GF-D8 (cell line): ENCODE data around the gene ABCD1.
"Not testable (repeated sequence)": the region's sequence is repeated elsewhere in the genome, so short reads cannot be mapped to it uniquely, and the experiment has no call there.

ENCODE experiments used
- DNase-seq: peaks from one replicate; lab custom pipeline; 2025; lab: John Stamatoyannopoulos, UW

ABCD1 gene

DNA sequence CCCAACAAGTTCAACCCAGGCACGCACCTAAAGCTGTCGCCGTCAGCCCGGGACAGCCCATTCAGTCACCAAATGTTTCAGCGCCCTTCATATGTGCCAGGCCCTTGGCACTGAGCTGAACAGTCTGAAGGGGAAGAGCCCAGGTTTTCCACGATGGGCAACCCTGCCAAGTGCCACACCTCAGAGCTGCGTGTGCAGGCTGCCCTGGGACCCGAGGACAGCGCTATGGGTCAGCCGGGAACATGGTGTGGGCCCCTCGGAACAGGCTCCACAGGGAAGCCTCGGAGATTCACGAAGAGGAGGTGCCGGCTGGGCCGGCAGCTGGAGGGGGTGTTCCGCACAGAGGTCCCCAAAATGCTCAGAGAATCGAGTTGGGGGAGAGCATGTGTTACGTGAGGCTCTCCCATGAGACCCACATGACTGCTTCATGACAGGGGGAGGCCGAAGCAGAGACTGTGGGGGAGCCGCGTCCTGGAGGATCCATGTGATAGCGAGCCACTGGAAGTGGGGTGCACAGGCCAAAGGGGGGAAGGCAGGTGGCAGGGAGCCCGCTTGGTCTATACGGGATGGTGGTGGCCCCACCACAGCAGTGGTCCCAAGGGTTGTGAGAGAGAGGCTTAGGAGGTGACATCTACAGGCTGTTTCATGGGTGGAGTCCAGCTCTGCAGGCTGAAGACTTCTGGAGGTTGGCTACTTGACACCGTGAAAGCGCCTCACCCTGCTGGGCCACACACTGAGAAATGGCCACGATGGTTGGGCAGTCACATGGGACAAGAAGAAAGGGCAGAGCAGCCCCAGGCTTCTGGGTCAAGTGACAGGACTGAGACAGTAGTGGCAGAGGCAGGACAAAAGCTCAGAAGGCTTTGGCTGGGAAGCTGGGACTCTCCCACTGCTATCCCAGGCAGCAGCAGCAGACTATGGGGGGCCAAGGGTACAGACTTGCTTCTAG is 14.7 kb upstream of the ABCD1 start:
- no peak for DNase-seq

DNA sequence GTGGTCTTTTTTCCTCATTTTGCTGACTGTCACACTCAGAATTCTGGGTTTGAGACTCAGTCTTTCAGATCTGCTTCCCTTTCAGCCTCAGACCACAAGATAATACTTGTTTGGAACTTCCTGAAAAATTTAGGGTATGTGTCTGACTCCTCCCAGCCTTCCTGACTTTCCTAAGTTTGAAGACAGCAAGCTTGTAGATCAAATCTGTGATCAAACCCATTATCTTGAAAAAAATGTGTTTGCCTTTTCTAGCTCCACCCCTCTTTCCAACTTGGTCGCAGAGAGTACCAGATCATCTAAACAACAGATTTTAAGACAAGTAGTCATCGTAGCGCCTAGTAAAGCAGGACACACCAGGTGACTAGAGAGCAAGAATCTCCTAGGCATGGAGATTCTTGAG is 10.4 kb upstream of the ABCD1 start:
- no peak for DNase-seq

DNA sequence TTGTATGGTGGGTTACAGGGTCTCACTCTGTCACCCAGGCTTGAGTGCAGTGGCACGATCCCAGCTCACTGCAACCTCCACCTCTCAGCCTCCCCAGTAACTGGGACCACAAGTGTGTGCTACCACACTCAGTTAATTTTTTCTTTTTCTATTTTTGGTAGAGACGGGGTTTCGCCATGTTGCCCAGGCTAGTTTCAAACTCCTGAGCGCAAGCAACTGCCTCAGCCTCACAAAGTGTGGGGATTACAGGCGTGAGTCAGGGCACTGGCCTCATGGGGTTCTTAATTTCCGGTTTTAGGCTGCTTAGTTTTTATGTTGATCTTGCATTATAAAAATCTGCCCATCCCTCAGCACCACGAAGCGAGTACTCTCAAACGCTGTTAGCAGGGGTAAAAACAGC is 7.2 kb upstream of the ABCD1 start:
- no peak for DNase-seq

DNA sequence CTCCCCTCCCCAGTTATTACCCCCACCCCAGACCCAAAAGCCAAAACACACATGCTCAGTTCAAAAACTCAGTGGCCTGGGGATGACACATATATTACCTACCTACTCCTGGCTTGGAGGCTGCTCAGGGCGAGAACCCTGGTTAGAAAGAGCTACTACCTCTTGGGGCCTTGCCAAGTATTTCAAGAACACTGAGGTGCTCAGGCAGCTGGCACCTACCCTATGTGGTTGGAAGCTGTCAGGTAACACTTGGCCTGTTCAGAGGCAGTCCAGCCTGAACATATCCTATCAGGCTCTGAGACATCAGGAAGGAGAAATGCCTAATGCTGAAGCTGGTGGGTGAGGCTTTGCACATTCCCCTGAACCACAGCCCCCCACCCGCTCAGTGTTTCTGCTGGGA is 5.4 kb upstream of the ABCD1 start:
- DNase-seq = no peak

DNA sequence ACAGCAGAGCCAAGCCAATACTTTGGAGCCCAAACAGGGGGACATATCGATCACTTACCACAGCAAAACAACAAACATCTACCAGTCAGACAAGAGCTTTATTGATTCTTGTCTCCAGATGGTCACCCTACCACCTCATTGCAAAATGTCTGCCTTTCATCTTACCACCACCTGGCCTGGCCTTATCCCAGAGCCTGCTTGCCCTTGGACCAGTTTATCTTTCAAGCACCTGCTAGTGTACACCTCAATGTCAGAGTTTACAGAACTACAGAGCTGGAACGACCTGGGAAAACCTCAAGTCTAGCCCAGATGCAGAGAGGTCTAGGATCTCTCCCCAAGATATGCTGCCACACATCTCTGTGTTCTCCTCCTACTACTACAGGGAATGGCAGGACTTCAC is 5.0 kb upstream of the ABCD1 start:
- no peak for DNase-seq

DNA sequence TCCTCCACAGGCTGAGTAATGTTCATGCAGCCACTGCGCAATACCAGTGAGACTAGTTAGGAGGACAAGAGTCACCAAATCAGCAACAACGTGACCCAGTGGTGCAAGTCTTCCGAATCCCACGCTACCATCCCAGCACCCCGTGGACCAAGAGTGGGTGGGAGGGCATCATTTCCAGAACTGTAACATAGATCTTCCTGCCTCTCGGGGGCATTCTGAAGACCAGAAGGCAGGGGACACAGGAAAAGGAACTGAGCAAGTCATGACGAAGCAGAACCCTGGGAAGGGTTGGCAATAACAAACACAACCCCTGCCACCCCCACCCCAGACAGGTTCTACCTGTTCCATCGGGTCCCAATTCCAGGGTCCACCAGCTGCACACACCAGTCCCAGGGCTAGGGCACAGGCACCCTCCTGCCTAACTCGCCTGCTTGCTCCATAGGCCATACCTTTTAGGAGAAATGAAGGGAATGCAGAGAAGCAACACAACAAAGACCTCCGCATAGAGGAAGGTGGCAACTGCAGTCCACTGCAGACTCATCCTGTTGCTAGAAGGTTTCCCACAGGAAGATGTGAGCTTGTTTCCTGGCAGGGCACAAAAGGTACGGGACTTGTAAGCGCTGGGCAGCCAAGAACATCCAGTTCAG is 1.8 kb upstream of the ABCD1 start:
- DNase-seq = no peak

DNA sequence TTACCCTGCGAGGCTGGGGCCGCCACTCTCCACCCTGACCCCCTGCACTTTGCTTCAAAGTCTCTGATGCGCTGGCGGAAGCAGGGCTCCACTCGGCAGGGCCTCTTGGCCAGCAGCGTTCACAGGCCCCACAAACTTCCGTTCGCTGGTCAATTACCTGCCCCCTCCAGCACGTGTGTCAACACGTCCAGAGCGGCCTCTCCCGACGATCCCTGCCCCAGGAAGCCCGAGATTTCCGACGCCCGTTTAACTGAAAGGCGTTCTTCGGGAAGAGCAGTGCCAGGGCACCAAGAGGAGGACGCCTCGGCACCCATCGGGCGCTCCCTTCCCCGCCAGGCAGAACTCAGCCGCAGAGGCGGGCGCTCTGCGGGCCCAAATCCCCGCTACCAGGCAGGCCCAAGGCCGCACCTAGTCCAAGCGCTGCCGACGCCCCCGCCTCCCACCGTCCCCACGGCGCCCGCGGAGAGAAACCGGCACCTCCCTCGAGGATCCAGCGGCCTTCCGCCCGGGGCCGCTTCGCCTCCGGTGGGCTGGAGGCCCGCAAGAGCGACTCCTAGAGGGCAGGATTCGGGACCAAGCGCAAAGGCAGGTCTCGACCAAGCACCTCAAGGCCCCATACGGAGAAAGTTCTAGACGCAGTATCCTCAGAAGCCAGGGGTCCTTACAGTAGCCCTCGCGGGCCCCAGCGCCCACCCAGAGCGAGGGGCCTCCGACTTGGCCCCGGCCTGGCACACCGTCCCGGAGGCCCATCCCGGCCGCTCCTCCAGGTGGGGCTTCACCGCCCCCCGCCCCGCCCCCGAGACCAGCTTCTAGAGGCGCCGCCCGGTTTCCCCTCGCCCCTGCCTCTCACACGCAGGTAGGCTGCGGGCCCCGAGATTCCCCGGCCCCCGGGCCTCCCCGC is 1.1 kb upstream of the ABCD1 start:
- peak; percentile 1 for DNase-seq

DNA sequence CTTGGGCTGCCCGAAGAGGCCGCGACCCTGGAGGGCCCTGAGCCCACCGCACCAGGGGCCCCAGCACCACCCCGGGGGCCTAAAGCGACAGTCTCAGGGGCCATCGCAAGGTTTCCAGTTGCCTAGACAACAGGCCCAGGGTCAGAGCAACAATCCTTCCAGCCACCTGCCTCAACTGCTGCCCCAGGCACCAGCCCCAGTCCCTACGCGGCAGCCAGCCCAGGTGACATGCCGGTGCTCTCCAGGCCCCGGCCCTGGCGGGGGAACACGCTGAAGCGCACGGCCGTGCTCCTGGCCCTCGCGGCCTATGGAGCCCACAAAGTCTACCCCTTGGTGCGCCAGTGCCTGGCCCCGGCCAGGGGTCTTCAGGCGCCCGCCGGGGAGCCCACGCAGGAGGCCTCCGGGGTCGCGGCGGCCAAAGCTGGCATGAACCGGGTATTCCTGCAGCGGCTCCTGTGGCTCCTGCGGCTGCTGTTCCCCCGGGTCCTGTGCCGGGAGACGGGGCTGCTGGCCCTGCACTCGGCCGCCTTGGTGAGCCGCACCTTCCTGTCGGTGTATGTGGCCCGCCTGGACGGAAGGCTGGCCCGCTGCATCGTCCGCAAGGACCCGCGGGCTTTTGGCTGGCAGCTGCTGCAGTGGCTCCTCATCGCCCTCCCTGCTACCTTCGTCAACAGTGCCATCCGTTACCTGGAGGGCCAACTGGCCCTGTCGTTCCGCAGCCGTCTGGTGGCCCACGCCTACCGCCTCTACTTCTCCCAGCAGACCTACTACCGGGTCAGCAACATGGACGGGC is 579 bp downstream of the ABCD1 start:
- DNase-seq = no peak

DNA sequence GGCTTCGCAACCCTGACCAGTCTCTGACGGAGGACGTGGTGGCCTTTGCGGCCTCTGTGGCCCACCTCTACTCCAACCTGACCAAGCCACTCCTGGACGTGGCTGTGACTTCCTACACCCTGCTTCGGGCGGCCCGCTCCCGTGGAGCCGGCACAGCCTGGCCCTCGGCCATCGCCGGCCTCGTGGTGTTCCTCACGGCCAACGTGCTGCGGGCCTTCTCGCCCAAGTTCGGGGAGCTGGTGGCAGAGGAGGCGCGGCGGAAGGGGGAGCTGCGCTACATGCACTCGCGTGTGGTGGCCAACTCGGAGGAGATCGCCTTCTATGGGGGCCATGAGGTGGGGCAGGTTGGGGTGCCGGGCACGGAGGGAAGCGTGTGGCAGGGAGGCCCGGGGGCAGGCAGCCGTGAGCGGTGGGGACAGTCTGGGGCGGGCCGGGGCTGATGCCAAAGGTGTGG is 1.2 kb downstream of the ABCD1 start:
- DNase-seq = no peak

DNA sequence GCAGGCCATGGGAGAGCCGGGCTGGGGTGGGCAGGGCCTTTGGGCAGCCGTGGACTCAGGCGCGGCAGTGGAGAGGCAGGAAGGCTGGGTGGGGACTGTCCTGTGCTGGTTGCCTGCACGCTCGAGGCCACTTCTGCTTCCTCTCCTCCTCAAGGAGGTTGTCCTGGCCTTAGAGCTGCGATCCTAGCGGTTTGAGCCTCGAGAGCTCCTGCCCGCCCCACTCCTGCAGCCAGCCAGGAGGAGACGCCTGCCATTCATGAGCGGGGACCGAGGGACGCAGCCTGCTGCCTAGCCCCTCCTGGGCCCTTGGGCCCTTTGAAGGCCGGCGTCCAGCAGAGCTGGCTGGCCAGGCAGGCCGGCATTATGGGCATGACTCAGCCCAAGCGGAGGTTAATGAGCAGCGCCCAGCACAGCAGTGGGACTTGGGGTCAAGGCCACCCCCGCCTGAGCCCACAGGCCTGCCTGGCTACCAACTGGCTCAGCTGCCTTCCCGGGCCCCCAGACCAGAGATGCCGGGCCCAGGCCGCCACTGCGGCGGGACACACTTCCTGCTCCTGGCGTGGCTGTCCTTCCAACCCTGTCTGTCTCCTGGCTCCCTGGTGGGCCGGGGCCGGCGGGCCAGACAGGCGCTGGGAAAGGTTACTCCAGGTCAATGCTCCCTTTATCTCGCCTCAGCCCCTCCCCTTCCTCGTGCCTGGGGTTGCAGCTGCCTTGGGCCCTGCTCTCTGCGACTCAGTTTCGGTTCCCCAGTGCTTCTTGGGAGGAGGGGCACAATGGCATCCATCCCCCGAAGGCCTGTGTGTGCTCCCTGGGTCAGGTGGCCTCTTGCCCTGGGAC is 1.8 kb downstream of the ABCD1 start:
- peak; percentile 28 for DNase-seq

DNA sequence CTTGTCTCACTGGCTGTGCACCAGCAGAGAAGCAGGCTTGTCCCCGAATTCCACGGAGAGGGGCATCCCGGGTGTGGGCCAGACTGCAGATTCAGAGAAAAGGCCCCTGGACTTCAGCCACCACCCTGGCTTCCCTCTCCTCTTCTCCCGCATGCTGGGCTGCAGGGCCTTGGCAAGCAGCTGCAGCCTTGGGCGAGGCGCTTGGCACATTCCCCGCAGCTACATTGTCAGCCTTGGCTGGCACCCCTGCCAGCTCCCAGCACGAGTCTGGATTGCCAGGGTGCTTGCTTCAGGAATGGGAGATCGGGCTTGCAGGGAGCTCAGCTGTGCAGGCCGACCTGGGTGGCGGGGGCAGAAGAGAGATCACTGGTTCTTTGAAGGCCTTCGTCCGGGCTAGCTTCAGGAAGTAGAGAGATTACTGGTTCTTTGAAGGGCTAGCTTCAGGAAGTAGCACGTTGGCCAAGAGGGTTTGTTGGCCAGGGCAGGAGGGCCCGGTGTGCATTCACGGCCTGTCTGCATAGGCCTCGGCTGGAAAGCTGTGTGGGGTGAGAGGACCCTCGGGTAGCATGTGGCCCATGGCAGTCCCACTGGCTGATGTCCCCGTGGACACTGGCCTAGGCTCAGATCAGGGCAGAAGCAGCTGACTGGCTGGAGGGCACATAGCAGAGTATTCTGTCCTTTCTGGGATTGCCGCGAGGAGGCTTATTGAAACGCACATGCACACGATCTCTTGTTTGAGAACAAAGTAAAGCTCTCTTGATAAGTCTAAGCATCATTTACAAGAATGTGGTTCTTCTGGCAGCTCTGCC is 2.7 kb downstream of the ABCD1 start:
- DNase-seq = peak; percentile 18

DNA sequence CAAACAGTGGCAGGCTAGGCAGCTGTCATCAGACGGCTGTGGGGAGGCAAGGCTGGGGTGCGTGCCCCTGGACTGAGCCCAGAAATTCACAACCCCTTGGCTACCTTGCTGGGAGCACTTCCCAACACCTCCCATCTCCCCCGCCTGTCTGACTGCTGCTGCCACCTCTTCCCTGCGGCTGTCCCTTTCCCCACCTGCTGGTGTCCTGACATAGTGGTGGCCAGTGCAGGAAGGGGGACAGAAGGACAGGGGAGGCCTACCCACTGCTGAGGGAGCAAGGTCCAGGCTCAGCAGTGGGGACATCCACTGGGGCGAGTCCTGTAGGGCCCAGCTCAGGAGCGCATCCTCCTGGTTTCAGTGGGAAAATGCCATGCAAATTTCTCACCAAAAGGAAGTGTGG is 3.4 kb downstream of the ABCD1 start:
- no peak for DNase-seq

DNA sequence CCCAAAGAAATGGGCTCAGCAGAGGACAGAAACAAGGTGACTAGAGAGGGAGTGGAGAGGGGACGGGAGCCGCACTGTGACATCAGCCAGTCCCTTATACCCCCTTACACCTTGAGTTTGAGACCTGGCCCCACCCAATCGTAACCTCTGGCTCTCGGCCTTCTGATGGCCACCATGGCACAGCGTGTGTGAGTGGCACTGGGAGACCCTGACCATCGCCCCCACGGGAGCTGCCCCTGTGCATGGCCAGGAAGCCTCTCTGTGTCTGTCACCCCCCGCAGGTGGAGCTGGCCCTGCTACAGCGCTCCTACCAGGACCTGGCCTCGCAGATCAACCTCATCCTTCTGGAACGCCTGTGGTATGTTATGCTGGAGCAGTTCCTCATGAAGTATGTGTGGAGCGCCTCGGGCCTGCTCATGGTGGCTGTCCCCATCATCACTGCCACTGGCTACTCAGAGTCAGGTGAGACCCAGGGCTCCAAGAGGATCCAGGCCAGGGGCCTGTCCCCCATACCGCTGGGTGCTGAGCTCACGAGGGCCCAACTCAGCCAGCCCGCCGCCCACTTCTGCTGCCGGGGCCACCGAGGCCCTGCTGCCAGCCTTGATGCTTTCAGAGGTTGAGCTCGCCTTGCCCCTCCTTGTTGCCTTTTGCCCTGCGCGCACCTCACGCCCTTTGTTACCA is 4.4 kb downstream of the ABCD1 start:
- no peak for DNase-seq

DNA sequence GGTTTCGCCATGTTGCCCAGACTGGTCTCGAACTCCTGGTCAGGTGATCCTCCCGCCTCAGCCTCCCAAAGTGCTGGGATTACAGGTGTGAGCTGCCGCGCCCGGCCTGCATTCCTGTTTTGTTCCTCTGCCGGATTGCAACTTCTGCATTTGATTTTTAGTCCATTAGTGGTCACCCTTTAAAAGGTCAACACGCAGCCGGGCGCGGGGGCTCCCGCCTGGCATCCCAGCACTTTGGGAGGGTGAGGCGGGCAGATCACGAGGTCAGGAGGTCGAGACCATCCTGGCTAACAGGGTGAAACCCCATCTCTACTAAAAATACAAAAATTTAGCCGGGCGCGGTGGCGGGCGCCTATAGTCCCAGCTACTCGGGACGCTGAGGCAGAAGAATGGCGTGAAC is 5.5 kb downstream of the ABCD1 start:
- not testable (repeated sequence) for DNase-seq

DNA sequence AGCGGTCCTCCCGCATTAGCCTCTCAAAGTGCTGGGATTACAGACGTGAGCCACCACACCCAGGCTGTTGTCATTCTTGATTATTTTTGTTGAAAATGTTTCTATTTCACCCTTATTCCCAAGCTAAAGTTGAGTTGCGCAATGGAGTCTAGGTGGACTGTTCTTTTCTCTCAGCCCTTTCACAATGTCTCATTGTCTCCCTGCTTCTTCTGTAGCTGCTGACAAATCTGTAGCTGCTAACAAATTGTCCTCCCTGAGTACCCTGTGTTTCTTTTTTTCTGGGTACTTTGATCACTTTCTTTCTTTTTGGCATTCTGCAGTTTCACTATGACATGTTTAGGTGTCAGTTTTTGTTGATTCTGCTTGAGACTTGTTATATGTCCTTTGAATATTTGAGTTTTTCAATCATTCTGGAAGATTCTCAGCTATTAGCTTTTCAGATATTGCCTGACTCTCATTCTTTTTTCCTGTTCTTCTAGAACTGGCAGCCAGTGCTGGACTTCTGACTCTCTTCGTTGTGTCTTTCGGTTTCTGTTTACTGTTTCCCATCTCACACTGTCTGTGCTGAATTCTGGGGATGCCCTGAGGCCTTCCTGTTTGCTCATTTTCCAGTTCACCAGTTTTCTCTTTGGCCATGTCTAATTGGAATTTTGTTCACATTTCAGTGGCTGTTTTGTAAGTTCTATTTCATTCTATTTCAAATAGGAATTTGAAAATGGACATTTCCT is 6.6 kb downstream of the ABCD1 start:
- no peak for DNase-seq

DNA sequence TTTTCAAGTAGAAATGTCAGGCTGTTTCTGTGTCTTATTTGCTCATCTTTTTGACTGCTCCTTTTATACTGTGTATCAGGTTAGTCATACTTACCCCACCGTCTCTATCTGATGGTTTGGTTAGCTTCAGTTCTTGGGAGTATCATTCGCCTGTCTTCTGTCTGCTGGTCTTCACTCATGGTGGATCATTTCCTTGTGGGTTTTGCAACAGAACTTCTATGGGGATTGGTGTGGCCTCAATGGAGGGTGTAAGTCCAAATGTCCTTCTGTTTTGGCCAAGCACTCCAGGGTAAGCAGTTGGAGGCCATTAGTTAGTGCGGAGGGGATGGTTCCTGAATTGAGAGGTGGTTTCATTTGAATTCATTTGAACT is 7.2 kb downstream of the ABCD1 start:
- no peak for DNase-seq

DNA sequence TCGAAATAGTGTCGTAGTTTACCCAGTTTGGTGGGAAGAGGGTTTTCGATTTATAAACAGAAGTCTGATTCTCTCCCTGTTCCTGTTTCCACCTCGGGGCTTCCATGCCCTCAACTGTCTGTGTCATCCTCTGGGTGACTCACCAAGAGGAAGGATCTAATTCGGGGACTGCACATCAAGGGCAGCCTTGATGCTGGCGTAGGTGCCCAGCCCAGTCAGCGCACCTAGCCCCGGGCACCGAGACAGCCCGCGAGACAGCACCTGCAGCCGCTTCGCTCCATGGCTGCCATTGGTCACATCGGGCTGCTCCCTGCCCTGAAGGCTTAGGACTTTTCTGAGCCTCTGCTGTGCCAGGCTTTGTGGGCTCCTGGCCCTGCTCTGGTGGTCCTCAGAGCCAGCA is 7.7 kb downstream of the ABCD1 start:
- no peak for DNase-seq

DNA sequence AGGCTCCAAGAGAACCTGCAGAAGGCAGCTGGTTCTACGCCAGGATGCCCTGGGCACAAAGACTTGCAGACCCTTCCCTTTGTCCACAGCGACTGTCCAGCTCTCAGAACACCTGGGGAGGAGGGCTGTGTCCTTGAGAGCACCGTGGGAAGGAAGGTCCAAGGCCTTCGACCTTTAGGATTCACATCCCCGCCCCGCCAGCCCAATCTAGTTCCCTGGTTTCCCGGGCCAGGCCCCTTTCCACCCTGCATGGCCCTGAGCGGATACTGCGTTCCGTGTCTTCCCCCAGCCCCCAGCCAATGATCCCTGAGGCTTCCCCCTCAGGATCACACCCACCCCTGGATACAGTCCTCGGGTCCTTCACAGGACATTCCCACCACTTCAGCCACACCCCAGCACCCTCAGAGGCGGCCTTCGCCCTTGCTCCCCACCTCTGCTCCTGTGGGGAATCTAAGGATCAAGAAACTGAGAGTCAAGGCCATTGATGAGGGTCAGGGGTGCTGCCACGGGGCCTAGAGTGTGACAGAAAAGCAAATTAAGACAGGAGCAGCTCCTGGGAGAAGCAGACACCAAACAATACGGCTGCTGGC is 9.1 kb downstream of the ABCD1 start:
- DNase-seq = no peak
